ENCODE results near the gene PTEN.

- TF ChIP-seq CTCF (IDR thresholded peaks at IDR 0.05) (no peak), POLR2A (IDR thresholded peaks at IDR 0.05) (no peak)
Observed at GRCh38 chr10:87852089-87852488, 11.3 kb upstream of the PTEN start.
